Activated CD4-positive, CD25-positive, alpha-beta regulatory T cell (primary cell): ENCODE measurements around the gene SH3GL3.

Experiments
- DNase-seq, 4 experiments: peaks; one replicate each; lab custom pipeline; 2025; lab: John Stamatoyannopoulos, UW

The SH3GL3 gene

GRCh38 chr15:83612898-83613635 is 165.9 kb downstream of the SH3GL3 start:
- no peak for DNase-seq

- DNase-seq: no peak
Observed at GRCh38 chr15:83613714-83614113, 166.6 kb downstream of the SH3GL3 start.

GRCh38 chr15:83616840-83617239 is 169.7 kb downstream of the SH3GL3 start:
- no peak for DNase-seq

GRCh38 chr15:83626171-83626802 is 179.1 kb downstream of the SH3GL3 start:
- no peak for DNase-seq

- no peak for DNase-seq
Observed at GRCh38 chr15:83631534-83631933, 184.4 kb downstream of the SH3GL3 start.

- no peak for DNase-seq
Observed at GRCh38 chr15:83643201-83643600, 196.1 kb downstream of the SH3GL3 start.

- DNase-seq: no peak
Observed at GRCh38 chr15:83644439-83644838, 197.3 kb downstream of the SH3GL3 start.

GRCh38 chr15:83650831-83651230 is 203.7 kb downstream of the SH3GL3 start:
- DNase-seq: no peak

- DNase-seq: no peak
Observed at GRCh38 chr15:83651541-83651940, 204.4 kb downstream of the SH3GL3 start.

GRCh38 chr15:83652626-83653204 is 205.6 kb downstream of the SH3GL3 start:
- DNase-seq: no peak

GRCh38 chr15:83653288-83653638 is 206.1 kb downstream of the SH3GL3 start:
- DNase-seq: no peak

- no peak for DNase-seq
Observed at GRCh38 chr15:83653639-83654378, 206.7 kb downstream of the SH3GL3 start, which contains the start of gene ADAMTSL3. Gene ADAMTSL3 (plus strand): TSS chr15:83654123. CDS start chr15:83655762, 1,639 bp downstream.

- DNase-seq: no peak
Observed at GRCh38 chr15:83654379-83655236, 207.5 kb downstream of the SH3GL3 start.

- DNase-seq: no peak
Observed at GRCh38 chr15:83655237-83655616, 208.1 kb downstream of the SH3GL3 start.

- no peak for DNase-seq
Observed at GRCh38 chr15:83656192-83656591, 209.1 kb downstream of the SH3GL3 start.

- no peak for DNase-seq
Observed at GRCh38 chr15:83656943-83657528, 209.9 kb downstream of the SH3GL3 start.

GRCh38 chr15:83657549-83657948 is 210.4 kb downstream of the SH3GL3 start:
- no peak for DNase-seq

- no peak for DNase-seq
Observed at GRCh38 chr15:83658430-83659416, 211.6 kb downstream of the SH3GL3 start.

- no peak for DNase-seq
Observed at GRCh38 chr15:83659417-83659812, 212.3 kb downstream of the SH3GL3 start.

GRCh38 chr15:83665480-83665879 is 218.3 kb downstream of the SH3GL3 start:
- DNase-seq: no peak
